ENCODE data around the gene STARD3. TPM values are rescaled to one million over a fixed set of nuclear protein-coding genes. Genes with fewer than 3 reads are reported as not detected.
"Not testable (repeated sequence)": the region's sequence is repeated elsewhere in the genome, so short reads cannot be mapped to it uniquely, and the experiment has no call there.

The STARD3 gene
- polyA plus RNA-seq, 1 donor from 2014 or later = 35.7 TPM

GRCh38 chr17:39701012-39701783, 64.3 kb downstream of the STARD3 start:
- Mint-ChIP-seq H3K4me3 (peak overlapping the region in 2 of 4 donors; percentile 44 to 66), H3K4me1 (peaks cover 3 to 12% (median 5%) of the 10 kb centered on the region in 3 donors), H3K27ac (peak overlapping the region in 1 of 3 donors; percentile 20), H3K27me3 (peaks cover 34% of the 10 kb centered on the region), H3K9me3 (peaks cover 0 to 2% (median 0%) of the 10 kb centered on the region in 3 donors), H3K36me3 (peaks cover 1% of the 10 kb centered on the region)

GRCh38 chr17:39701784-39702422, 65.0 kb downstream of the STARD3 start:
- peaks cover 34% of the 10 kb centered on the region for H3K27me3 Mint-ChIP-seq
- H3K27ac Mint-ChIP-seq = no peak overlapping the region
- peak overlapping the region in 1 of 4 donors; percentile 44 for H3K4me3 Mint-ChIP-seq
- H3K9me3 Mint-ChIP-seq = peaks cover 0 to 2% (median 0%) of the 10 kb centered on the region in 3 donors
- peaks cover 4 to 14% (median 6%) of the 10 kb centered on the region in 3 donors for H3K4me1 Mint-ChIP-seq
- peaks cover 1% of the 10 kb centered on the region for H3K36me3 Mint-ChIP-seq

DNA sequence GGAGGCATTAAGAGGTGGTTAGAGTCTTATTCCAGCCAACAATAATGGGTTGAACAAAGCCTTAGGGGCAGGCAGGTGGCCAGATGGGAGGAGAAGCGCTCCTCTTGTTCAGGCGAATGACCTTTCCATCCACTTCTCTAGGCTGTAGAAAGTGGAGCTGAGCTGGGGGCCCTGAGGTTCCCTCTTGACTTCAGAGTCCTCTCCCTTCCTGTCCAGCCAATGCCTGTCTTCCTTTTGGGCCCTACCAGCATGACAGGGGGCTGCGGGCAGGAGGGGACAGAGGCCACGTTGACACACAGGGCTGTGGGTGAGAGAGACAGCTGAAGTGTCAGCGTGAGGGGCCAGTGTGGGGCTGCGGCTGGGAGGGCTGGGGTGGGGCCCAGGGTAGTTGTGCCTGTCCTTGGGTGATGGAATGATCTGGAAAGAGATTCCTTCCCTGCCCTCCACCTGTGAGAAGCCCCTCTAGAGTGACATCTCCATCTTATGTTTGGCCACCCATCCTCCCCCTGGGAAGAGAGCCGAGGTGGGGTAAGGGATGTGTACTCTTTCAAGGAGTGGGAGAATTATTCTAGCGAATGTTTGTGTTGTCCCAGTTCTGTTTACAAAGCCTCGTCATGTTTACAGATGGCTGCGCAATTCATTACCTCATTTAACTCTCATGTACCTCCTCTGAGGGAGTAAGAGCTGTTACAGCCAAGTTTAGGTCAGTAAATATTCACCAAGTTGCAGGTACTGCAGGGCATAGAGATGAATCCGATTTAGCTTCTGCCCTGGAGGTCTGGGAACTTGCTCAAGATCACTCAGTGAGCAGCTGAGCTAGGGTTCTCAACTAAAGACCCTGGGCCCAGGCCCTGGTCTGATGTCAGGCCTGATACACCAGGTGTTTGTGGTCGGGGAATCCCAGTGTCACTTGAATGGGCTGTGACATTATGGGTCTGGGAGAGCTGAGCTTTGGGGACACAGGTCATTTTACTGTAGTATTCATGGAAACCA, 66.3 kb downstream of the STARD3 start:
- H3K4me1 Mint-ChIP-seq = peaks cover 8 to 19% (median 11%) of the 10 kb centered on the region in 3 donors

GRCh38 chr17:39703913-39704312, 67.0 kb downstream of the STARD3 start:
- Mint-ChIP-seq H3K4me1 (peaks cover 8 to 21% (median 11%) of the 10 kb centered on the region in 3 donors), H3K4me3 (no peak overlapping the region), H3K9me3 (peaks cover 0 to under 1% (median 0%) of the 10 kb centered on the region in 3 donors), H3K36me3 (no peaks in the 10 kb centered on the region), H3K27ac (peak overlapping the region in 2 of 3 donors; percentile 63 to 82), H3K27me3 (peaks cover 25% of the 10 kb centered on the region)

More for the DNA sequence above, 66.3 kb downstream of the STARD3 start:
- Mint-ChIP-seq H3K36me3 (no peaks in the 10 kb centered on the region), H3K27me3 (peaks cover 30% of the 10 kb centered on the region), H3K27ac (peak overlapping the region in 2 of 3 donors; percentile 63 to 82), H3K9me3 (peaks cover 0 to 2% (median 0%) of the 10 kb centered on the region in 3 donors), H3K4me3 (no peak overlapping the region)

DNA sequence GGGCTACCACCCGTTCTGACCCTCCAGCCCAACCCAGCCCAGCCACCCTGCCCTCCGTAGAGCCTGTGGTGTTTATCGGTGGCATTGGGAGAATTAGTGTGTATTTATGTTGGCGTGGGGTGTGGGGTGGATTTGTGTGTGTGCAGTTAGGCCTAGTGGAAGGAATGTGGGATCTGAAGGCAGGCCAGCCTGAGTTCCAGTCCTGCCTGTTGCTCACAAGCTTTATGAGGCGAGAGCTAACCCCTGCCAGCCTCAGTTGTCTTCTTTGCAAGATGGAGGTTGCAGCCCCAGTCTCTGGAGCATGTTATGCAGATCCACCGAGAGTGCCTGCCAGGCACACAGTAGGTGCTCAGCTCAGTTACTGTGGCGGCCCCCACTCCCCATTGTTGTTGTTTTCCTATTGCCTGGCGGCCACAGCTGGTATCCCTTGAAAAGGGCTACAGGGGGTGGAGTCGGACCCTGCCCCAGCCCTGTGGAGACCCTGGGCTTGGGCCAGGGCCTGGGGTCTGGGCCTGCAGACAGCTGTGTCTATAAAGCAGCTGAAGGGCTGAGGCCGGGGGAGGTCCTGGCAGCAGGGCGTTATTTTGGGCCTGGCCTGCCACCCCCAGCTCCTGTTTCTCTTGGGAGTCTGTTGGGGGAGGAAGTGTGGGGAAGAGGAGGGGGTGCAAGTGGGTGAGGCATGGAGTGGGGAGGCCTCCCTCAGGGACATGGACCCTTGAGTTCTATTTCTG, 68.0 kb downstream of the STARD3 start:
- Mint-ChIP-seq H3K27me3 (peaks cover 15% of the 10 kb centered on the region), H3K4me3 (no peak overlapping the region), H3K27ac (no peak overlapping the region), H3K9me3 (no peaks in the 10 kb centered on the region), H3K36me3 (peaks cover 2% of the 10 kb centered on the region), H3K4me1 (peaks cover 9 to 21% (median 11%) of the 10 kb centered on the region in 3 donors)

- no peak overlapping the region for H3K27ac Mint-ChIP-seq
- H3K36me3 Mint-ChIP-seq = peaks cover 2% of the 10 kb centered on the region
- H3K9me3 Mint-ChIP-seq = no peaks in the 10 kb centered on the region
- peaks cover 12% of the 10 kb centered on the region for H3K27me3 Mint-ChIP-seq
- H3K4me3 Mint-ChIP-seq = no peak overlapping the region
- peaks cover 9 to 21% (median 11%) of the 10 kb centered on the region in 3 donors for H3K4me1 Mint-ChIP-seq
Measured at GRCh38 chr17:39705786-39706348, 68.9 kb downstream of the STARD3 start.

- peaks cover 2% of the 10 kb centered on the region for H3K36me3 Mint-ChIP-seq
- H3K27ac Mint-ChIP-seq = no peak overlapping the region
- no peaks in the 10 kb centered on the region for H3K9me3 Mint-ChIP-seq
- no peak overlapping the region for H3K4me3 Mint-ChIP-seq
- peaks cover 7% of the 10 kb centered on the region for H3K27me3 Mint-ChIP-seq
- peaks cover 8 to 21% (median 11%) of the 10 kb centered on the region in 3 donors for H3K4me1 Mint-ChIP-seq
Measured at GRCh38 chr17:39706383-39706782, 69.4 kb downstream of the STARD3 start.

DNA sequence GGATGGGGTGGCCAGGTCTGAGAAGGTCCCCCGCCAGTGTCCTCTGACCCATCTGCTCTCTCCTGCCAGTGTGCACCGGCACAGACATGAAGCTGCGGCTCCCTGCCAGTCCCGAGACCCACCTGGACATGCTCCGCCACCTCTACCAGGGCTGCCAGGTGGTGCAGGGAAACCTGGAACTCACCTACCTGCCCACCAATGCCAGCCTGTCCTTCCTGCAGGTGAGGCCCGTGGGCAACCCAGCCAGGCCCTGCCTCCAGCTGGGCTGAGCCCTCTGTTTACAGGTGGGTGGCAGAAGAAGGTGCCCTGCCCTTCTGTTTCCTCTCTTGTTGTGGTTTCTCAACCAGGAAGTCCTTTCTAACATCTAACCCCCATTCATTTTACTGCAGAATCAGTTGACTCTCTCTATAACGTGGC, 70.0 kb downstream of the STARD3 start:
- Mint-ChIP-seq H3K9me3 (no peaks in the 10 kb centered on the region), H3K27ac (no peak overlapping the region), H3K36me3 (peaks cover 2% of the 10 kb centered on the region), H3K4me3 (no peak overlapping the region), H3K4me1 (peaks cover 8 to 21% (median 11%) of the 10 kb centered on the region in 3 donors), H3K27me3 (peaks cover 4% of the 10 kb centered on the region)

DNA sequence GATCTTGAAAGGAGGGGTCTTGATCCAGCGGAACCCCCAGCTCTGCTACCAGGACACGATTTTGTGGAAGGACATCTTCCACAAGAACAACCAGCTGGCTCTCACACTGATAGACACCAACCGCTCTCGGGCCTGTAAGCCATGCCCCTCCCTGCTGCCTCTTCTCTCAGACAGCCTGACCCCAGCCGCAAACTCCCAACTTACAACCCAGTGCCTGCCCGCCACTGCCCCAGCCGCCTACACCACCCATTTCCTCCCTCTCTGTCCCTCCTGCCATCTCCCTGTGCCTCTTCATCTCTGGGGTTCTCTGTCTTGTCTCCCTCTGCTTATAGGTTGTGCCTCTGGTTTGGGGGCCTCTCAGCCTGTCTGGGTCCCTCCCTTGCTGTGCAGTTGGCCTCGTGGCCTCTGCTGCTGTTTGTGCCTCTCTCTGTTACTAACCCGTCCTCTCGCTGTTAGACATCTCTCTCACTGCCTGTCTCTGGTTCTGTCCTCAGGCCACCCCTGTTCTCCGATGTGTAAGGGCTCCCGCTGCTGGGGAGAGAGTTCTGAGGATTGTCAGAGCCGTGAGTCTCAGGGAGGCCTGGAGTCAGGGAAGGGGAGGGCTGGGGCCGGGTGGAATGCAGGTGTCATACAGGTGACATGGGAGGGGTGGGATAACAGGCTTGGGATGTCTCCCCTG, 72.5 kb downstream of the STARD3 start:
- Mint-ChIP-seq H3K36me3 (peaks cover 9% of the 10 kb centered on the region), H3K9me3 (no peaks in the 10 kb centered on the region), H3K27me3 (no peaks in the 10 kb centered on the region), H3K4me1 (peaks cover 6 to 15% (median 7%) of the 10 kb centered on the region in 3 donors), H3K27ac (no peak overlapping the region), H3K4me3 (peak overlapping the region in 1 of 4 donors; percentile 67)

DNA sequence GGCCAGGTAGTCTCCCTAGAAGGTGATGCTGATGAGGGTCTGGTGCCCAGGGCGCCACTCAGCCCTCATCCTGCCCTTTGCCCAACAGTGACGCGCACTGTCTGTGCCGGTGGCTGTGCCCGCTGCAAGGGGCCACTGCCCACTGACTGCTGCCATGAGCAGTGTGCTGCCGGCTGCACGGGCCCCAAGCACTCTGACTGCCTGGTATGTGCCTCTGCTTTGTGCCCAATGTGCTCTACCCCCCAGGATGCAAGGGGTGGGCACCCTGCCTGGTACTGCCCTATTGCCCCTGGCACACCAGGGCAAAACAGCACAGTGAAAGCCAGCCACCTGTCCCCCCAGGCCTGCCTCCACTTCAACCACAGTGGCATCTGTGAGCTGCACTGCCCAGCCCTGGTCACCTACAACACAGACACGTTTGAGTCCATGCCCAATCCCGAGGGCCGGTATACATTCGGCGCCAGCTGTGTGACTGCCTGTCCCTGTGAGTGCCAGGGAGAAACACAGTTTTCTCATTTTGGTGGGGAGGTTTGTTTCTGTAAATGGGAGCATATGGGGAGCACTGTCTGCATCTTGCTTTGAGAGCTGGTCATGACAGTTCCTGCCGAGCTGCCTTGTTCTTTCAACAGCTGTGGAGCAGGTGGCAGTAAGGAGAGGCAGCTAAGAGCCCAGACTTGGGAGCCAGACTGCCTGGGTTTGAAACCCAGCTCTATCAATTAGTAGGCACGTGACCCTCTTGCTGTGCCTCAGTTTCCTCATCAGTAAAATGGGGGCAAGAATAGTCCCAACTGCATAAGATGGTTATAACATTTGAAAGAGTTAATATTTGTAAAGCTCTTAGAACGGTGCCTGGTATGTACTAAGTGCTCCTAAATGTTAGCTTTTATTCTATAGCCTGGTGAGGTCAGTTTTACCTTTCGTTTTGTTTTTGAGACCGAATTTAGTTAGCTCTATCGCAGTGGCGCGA, 73.3 kb downstream of the STARD3 start:
- Mint-ChIP-seq H3K4me1 (peaks cover 6 to 15% (median 6%) of the 10 kb centered on the region in 3 donors), H3K27me3 (no peaks in the 10 kb centered on the region), H3K4me3 (no peak overlapping the region), H3K9me3 (no peaks in the 10 kb centered on the region), H3K27ac (no peak overlapping the region), H3K36me3 (peaks cover 9% of the 10 kb centered on the region)

DNA sequence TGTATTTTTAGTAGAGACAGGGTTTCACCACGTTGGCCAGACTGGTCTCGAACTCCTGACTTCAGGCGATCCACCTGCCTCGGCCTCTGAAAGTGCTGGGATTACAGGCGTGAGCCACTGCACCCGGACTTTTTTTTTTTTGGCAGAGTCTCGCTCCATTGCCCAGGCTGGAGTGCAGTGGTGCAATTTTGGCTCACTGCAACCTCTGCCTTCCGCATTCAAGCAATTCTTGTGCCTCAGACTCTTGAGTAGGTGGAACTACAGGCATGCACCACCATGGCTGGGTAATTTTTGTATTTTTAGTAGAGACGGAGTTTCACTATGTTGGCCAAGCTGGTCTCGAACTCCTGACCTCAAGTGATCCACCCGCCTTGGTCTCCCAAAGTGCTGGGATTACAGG, 74.1 kb downstream of the STARD3 start:
- H3K4me1 Mint-ChIP-seq = peaks cover 6 to 15% (median 6%) of the 10 kb centered on the region in 3 donors
- H3K27me3 Mint-ChIP-seq, H3K9me3 Mint-ChIP-seq, H3K4me3 Mint-ChIP-seq, H3K36me3 Mint-ChIP-seq, H3K27ac Mint-ChIP-seq: not testable (repeated sequence)

DNA sequence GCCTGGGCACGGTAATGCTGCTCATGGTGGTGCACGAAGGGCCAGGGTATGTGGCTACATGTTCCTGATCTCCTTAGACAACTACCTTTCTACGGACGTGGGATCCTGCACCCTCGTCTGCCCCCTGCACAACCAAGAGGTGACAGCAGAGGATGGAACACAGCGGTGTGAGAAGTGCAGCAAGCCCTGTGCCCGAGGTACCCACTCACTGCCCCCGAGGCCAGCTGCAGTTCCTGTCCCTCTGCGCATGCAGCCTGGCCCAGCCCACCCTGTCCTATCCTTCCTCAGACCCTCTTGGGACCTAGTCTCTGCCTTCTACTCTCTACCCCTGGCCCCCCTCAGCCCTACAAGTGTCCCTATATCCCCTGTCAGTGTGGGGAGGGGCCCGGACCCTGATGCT, 74.9 kb downstream of the STARD3 start:
- no peaks in the 10 kb centered on the region for H3K27me3 Mint-ChIP-seq
- no peak overlapping the region for H3K4me3 Mint-ChIP-seq
- H3K9me3 Mint-ChIP-seq = no peaks in the 10 kb centered on the region
- H3K36me3 Mint-ChIP-seq = peaks cover 9% of the 10 kb centered on the region
- H3K4me1 Mint-ChIP-seq = peaks cover 5 to 13% (median 5%) of the 10 kb centered on the region in 3 donors
- H3K27ac Mint-ChIP-seq = no peak overlapping the region
